Measurements from ENCODE around the gene ZNF628. TPM values are rescaled to one million over a fixed set of nuclear protein-coding genes. Genes with fewer than 3 reads are reported as not detected.

ZNF628 gene
- total and polyA plus RNA-seq, 2 of the 4 experiments (the other 2 are of a cell fraction), result 0.18 to 1.9 TPM

- H3K36me3 ChIP-seq (ENCODE audit: control insufficient read depth, insufficient read depth, low read length), result no peaks in the 10 kb centered on the region
- H4K8ac ChIP-seq (ENCODE audit: low read depth in 2 of 2, low read length in 2 of 2), result no peak overlapping the region
- H3K4me2 ChIP-seq (ENCODE audit: low read depth, low read length), result no peak overlapping the region
- H3K56ac ChIP-seq (ENCODE audit: extremely low read depth, insufficient read depth, low read length), result no peak overlapping the region
- DNase-seq (no peak), ATAC-seq (ENCODE audit: low read depth) (no peak)
- peaks cover 0 to 10% of the 10 kb centered on the region in 2 experiments; a peak in 2 of 4 replicates for H3K79me1 ChIP-seq (ENCODE audit: low read depth in 1 of 2, low read length in 2 of 2)
- no peak overlapping the region for H3K4me3 ChIP-seq (ENCODE audit: insufficient read depth, low read depth, low read length)
- ChIA-PET POLR2A (ENCODE audit: unreplicated experiment) (interaction anchor here (0.6 kb wide), 1 partner anchor 58 kb away, joined by 5 read pairs; no protein-coding TSS in a partner anchor), CTCF (interaction anchor here (1.2 kb wide), 1 partner anchor 22 kb away, joined by 3 read pairs; no protein-coding TSS in a partner anchor)
- H3K14ac ChIP-seq (replicated peaks; ENCODE audit: low read depth, low read length), result no peak overlapping the region
- dilution Hi-C loops (cut with HindIII; ENCODE audit: low sequenced_read_pairs, unreplicated experiment), result no loop called here
- no peak overlapping the region for H2BK5ac ChIP-seq (ENCODE audit: low read depth, low read length, poor library complexity, severe bottlenecking)
- H3K23ac ChIP-seq (ENCODE audit: low read depth, low read length), result no peak overlapping the region
- WGBS, 2 experiments (ENCODE audit: extremely low coverage in 2 of 2, insufficient read length in 1 of 2), result 35% methylated on average over 20 of the region's 29 CpGs; no CpG with 5 or more reads in 1 of the 2 experiments
- peaks cover 5% of the 10 kb centered on the region for H3K4me1 ChIP-seq (ENCODE audit: control insufficient read depth, insufficient read depth, low read length)
- H3K9ac ChIP-seq (ENCODE audit: low read depth, low read length), result no peak overlapping the region
- H2BK15ac ChIP-seq (ENCODE audit: low read depth, low read length), result no peak overlapping the region
- H2AK5ac ChIP-seq (ENCODE audit: low read depth, low read length), result no peak overlapping the region
- H3K27ac ChIP-seq (ENCODE audit: insufficient read depth, low read length), result no peak overlapping the region
- BruUV-seq (replicated peaks), result no TSS peak
- H3K18ac ChIP-seq (ENCODE audit: low read depth, low read length), result no peak overlapping the region
- no peak overlapping the region for H2BK20ac ChIP-seq (ENCODE audit: low read depth, low read length)
- H2AFZ ChIP-seq (replicated peaks; ENCODE audit: low read length, poor library complexity), result peak overlapping the region; percentile 17
- H2AK9ac ChIP-seq (replicated peaks; ENCODE audit: low read depth, low read length, poor library complexity), result no peak overlapping the region
- H2BK120ac ChIP-seq (ENCODE audit: low read depth, low read length), result no peak overlapping the region
- no peak overlapping the region for H4K5ac ChIP-seq (ENCODE audit: low read depth, low read length)
- H3K9me1 ChIP-seq (ENCODE audit: insufficient read depth, low read length), result peaks cover 19% of the 10 kb centered on the region
- no peak overlapping the region for H3K4ac ChIP-seq (ENCODE audit: low read depth, low read length)
- H4K20me1 ChIP-seq (ENCODE audit: insufficient read depth, low read length), result no peaks in the 10 kb centered on the region
- in situ Hi-C loops (cut with MboI; ENCODE audit: low sequenced_read_pairs), result no loop called here
- no peak for TF ChIP-seq ELK1 (IDR thresholded peaks at IDR 0.05; ENCODE audit: borderline replicate concordance, low read depth, low read length)
- TF ChIP-seq CTCF (conservative IDR thresholded peaks at IDR 0.05; ENCODE audit: low read depth, low read length), result no peak
- TF ChIP-seq NFE2L2 (IDR thresholded peaks at IDR 0.05; ENCODE audit: low read depth, low read length), result no peak
- no peaks in the 10 kb centered on the region for H3K27me3 ChIP-seq (ENCODE audit: control insufficient read depth, insufficient read depth, low read length)
- intact Hi-C loops (cut with micrococcal nuclease), result no loop called here
- H3K9me3 ChIP-seq (ENCODE audit: control insufficient read depth, insufficient read depth, low read length), result no peaks in the 10 kb centered on the region
- no peak overlapping the region for H4K91ac ChIP-seq (ENCODE audit: insufficient read depth, low read depth, low read length)
These were observed 49.1 kb downstream of the ZNF628 start for GRCh38 chr19:55525289-55526101.
